ENCODE results near the gene M1AP.

M1AP gene

GRCh38 chr2:74548900-74549826, 99.0 kb downstream of the M1AP start:
- Mint-ChIP-seq H3K27ac (no peak overlapping the region), H3K36me3 (ENCODE audit: low read depth) (no peaks in the 10 kb centered on the region), H3K9me3 (no peaks in the 10 kb centered on the region), H3K4me1 (ENCODE audit: low read depth) (peaks cover 26% of the 10 kb centered on the region), H3K4me3 (peak overlapping the region; percentile 71), H3K27me3 (ENCODE audit: low read depth) (peaks cover 21% of the 10 kb centered on the region)
- DNase-seq (ENCODE audit: low spot score): peak; percentile 69

GRCh38 chr2:74548285-74548899, 99.7 kb downstream of the M1AP start:
- H3K36me3 Mint-ChIP-seq (ENCODE audit: low read depth): no peaks in the 10 kb centered on the region
- H3K27me3 Mint-ChIP-seq (ENCODE audit: low read depth): peaks cover 21% of the 10 kb centered on the region
- H3K9me3 Mint-ChIP-seq: no peaks in the 10 kb centered on the region
- H3K4me1 Mint-ChIP-seq (ENCODE audit: low read depth): peaks cover 25% of the 10 kb centered on the region
- DNase-seq (ENCODE audit: low spot score): no peak
- peak overlapping the region; percentile 12 for H3K27ac Mint-ChIP-seq
- peak overlapping the region; percentile 80 for H3K4me3 Mint-ChIP-seq

GRCh38 chr2:74546004-74546403, 102.1 kb downstream of the M1AP start:
- Mint-ChIP-seq H3K9me3 (no peaks in the 10 kb centered on the region), H3K36me3 (ENCODE audit: low read depth) (no peaks in the 10 kb centered on the region), H3K4me1 (ENCODE audit: low read depth) (peaks cover 12% of the 10 kb centered on the region), H3K4me3 (no peak overlapping the region), H3K27ac (no peak overlapping the region), H3K27me3 (ENCODE audit: low read depth) (peaks cover 25% of the 10 kb centered on the region)
- no peak for DNase-seq (ENCODE audit: low spot score)

GRCh38 chr2:74544634-74545033, 103.5 kb downstream of the M1AP start:
- Mint-ChIP-seq H3K4me1 (ENCODE audit: low read depth) (peaks cover 9% of the 10 kb centered on the region), H3K4me3 (no peak overlapping the region), H3K27me3 (ENCODE audit: low read depth) (peaks cover 26% of the 10 kb centered on the region), H3K9me3 (no peaks in the 10 kb centered on the region), H3K36me3 (ENCODE audit: low read depth) (no peaks in the 10 kb centered on the region), H3K27ac (no peak overlapping the region)
- no peak for DNase-seq (ENCODE audit: low spot score)

- H3K27ac Mint-ChIP-seq: no peak overlapping the region
- peaks cover 9% of the 10 kb centered on the region for H3K4me1 Mint-ChIP-seq (ENCODE audit: low read depth)
- H3K36me3 Mint-ChIP-seq (ENCODE audit: low read depth): no peaks in the 10 kb centered on the region
- H3K4me3 Mint-ChIP-seq: no peak overlapping the region
- no peak for DNase-seq (ENCODE audit: low spot score)
- H3K27me3 Mint-ChIP-seq (ENCODE audit: low read depth): peaks cover 25% of the 10 kb centered on the region
- no peaks in the 10 kb centered on the region for H3K9me3 Mint-ChIP-seq
Measured at GRCh38 chr2:74542978-74543377, 105.2 kb downstream of the M1AP start.

- no peaks in the 10 kb centered on the region for H3K36me3 Mint-ChIP-seq (ENCODE audit: low read depth)
Measured at GRCh38 chr2:74540291-74540690, 107.8 kb downstream of the M1AP start.

GRCh38 chr2:74538881-74539339, 109.2 kb downstream of the M1AP start:
- no peak overlapping the region for H3K4me3 Mint-ChIP-seq
- H3K36me3 Mint-ChIP-seq (ENCODE audit: low read depth): peaks cover under 1% of the 10 kb centered on the region
- peaks cover 5% of the 10 kb centered on the region for H3K4me1 Mint-ChIP-seq (ENCODE audit: low read depth)
- peaks cover 16% of the 10 kb centered on the region for H3K27me3 Mint-ChIP-seq (ENCODE audit: low read depth)
- no peak for DNase-seq (ENCODE audit: low spot score)
- H3K27ac Mint-ChIP-seq: no peak overlapping the region
- no peaks in the 10 kb centered on the region for H3K9me3 Mint-ChIP-seq

More at GRCh38 chr2:74540291-74540690, 107.8 kb downstream of the M1AP start:
- peaks cover 19% of the 10 kb centered on the region for H3K27me3 Mint-ChIP-seq (ENCODE audit: low read depth)
- DNase-seq (ENCODE audit: low spot score): no peak
- peaks cover 5% of the 10 kb centered on the region for H3K4me1 Mint-ChIP-seq (ENCODE audit: low read depth)
- no peak overlapping the region for H3K4me3 Mint-ChIP-seq
- no peaks in the 10 kb centered on the region for H3K9me3 Mint-ChIP-seq
- no peak overlapping the region for H3K27ac Mint-ChIP-seq

- peaks cover 13% of the 10 kb centered on the region for H3K27me3 Mint-ChIP-seq (ENCODE audit: low read depth)
- peaks cover 8% of the 10 kb centered on the region for H3K4me1 Mint-ChIP-seq (ENCODE audit: low read depth)
- no peaks in the 10 kb centered on the region for H3K9me3 Mint-ChIP-seq
- H3K4me3 Mint-ChIP-seq: no peak overlapping the region
- no peak overlapping the region for H3K27ac Mint-ChIP-seq
- peaks cover 9% of the 10 kb centered on the region for H3K36me3 Mint-ChIP-seq (ENCODE audit: low read depth)
- no peak for DNase-seq (ENCODE audit: low spot score)
Measured at GRCh38 chr2:74537140-74537539, 111.0 kb downstream of the M1AP start.

- Mint-ChIP-seq H3K4me1 (ENCODE audit: low read depth) (peaks cover 15% of the 10 kb centered on the region), H3K36me3 (ENCODE audit: low read depth) (peaks cover 15% of the 10 kb centered on the region), H3K9me3 (no peaks in the 10 kb centered on the region), H3K27me3 (ENCODE audit: low read depth) (peaks cover 12% of the 10 kb centered on the region), H3K4me3 (no peak overlapping the region), H3K27ac (no peak overlapping the region)
- DNase-seq (ENCODE audit: low spot score): no peak
Measured at GRCh38 chr2:74536166-74536950, 111.8 kb downstream of the M1AP start.

GRCh38 chr2:74535440-74535965, 112.6 kb downstream of the M1AP start:
- Mint-ChIP-seq H3K4me1 (ENCODE audit: low read depth) (peaks cover 23% of the 10 kb centered on the region), H3K36me3 (ENCODE audit: low read depth) (peaks cover 22% of the 10 kb centered on the region), H3K4me3 (no peak overlapping the region), H3K27ac (no peak overlapping the region), H3K9me3 (no peaks in the 10 kb centered on the region), H3K27me3 (ENCODE audit: low read depth) (peaks cover 10% of the 10 kb centered on the region)
- DNase-seq (ENCODE audit: low spot score): no peak

- H3K27me3 Mint-ChIP-seq (ENCODE audit: low read depth): peaks cover 10% of the 10 kb centered on the region
- peaks cover 22% of the 10 kb centered on the region for H3K36me3 Mint-ChIP-seq (ENCODE audit: low read depth)
- DNase-seq (ENCODE audit: low spot score): no peak
- H3K9me3 Mint-ChIP-seq: no peaks in the 10 kb centered on the region
- no peak overlapping the region for H3K27ac Mint-ChIP-seq
- no peak overlapping the region for H3K4me3 Mint-ChIP-seq
- peaks cover 24% of the 10 kb centered on the region for H3K4me1 Mint-ChIP-seq (ENCODE audit: low read depth)
Measured at GRCh38 chr2:74534411-74534810, 113.7 kb downstream of the M1AP start.

- H3K4me3 Mint-ChIP-seq: no peak overlapping the region
- H3K9me3 Mint-ChIP-seq: no peaks in the 10 kb centered on the region
- H3K36me3 Mint-ChIP-seq (ENCODE audit: low read depth): peaks cover 28% of the 10 kb centered on the region
- no peak for DNase-seq (ENCODE audit: low spot score)
- H3K27me3 Mint-ChIP-seq (ENCODE audit: low read depth): peaks cover 8% of the 10 kb centered on the region
- peaks cover 19% of the 10 kb centered on the region for H3K4me1 Mint-ChIP-seq (ENCODE audit: low read depth)
- no peak overlapping the region for H3K27ac Mint-ChIP-seq
Measured at GRCh38 chr2:74533464-74533863, 114.7 kb downstream of the M1AP start.

GRCh38 chr2:74532222-74532621, 115.9 kb downstream of the M1AP start:
- H3K4me3 Mint-ChIP-seq: peak overlapping the region; percentile 98
- H3K4me1 Mint-ChIP-seq (ENCODE audit: low read depth): peaks cover 28% of the 10 kb centered on the region
- peak overlapping the region; percentile 63 for H3K27ac Mint-ChIP-seq
- DNase-seq (ENCODE audit: low spot score): no peak
- H3K9me3 Mint-ChIP-seq: no peaks in the 10 kb centered on the region
- H3K27me3 Mint-ChIP-seq (ENCODE audit: low read depth): no peaks in the 10 kb centered on the region
- peaks cover 40% of the 10 kb centered on the region for H3K36me3 Mint-ChIP-seq (ENCODE audit: low read depth)

Data from T-helper 2 cell treated with Interferon-gamma antibody and Interleukin-4, amounts not matched to agents 5 μg/mL and 100 μg/mL, for 36 hours (primary cell).